K562 (cell line): ENCODE data around the gene ARHGEF6. TPM values are rescaled to one million over a fixed set of nuclear protein-coding genes. Genes with fewer than 3 reads are reported as not detected.

Experiments
- ATAC-seq: fragments of 200-7000 bp; cut with Tn5 transposase; 3 replicates; pipeline ENCODE4 v1.9.1; 2020; ENCODE audit warnings: moderate library complexity
- BruUV-seq: library from RNA; stranded (reverse); fragments of 400-500 nt; replicated peaks from 2 replicates; lab custom pipeline; 2021; lab: Mats Ljungman, UMichigan
- CTCF ChIA-PET: fragments of 300-600 bp; formaldehyde crosslinking; extraction: SDS; loops from one replicate; lab custom pipeline; 2021; ENCODE audit warnings: low intra/inter-chr PET ratio; lab: Yijun Ruan, JAX
- POLR2A ChIA-PET: fragments of 300-600, 350-650 bp; sonication (Branson Sonifier 250); formaldehyde crosslinking; extraction: SDS; loops from one replicate; lab custom pipeline; 2021; ENCODE audit warnings: antibody characterized with exemption, inconsistent platforms; lab: Yijun Ruan, JAX
- DNase-seq, 4 experiments: peaks; one replicate each; pipeline versions ENCODE4 v3.0.0 to v3.0.0-alpha.2; 2011 to 2018; ENCODE audit warnings: low spot score in 3 of 4, mixed read lengths in 3 of 4; ENCODE audit errors: extremely low read depth in 1 of 4
- FAIRE-seq: peaks from 2 replicates; lab custom pipeline; 2011; peaks lifted over from hg19 to GRCh38; lab: Jason Lieb, UNC
- H2AFZ ChIP-seq: 2 replicates; pipeline ENCODE4 v1.6.0; 2011; ENCODE audit warnings: low read depth, low read length, control low read depth, inconsistent platforms
- H3K27ac ChIP-seq: fragments of 200-600 bp; 3 replicates; pipeline ENCODE4 v1.8.0; 2011; ENCODE audit warnings: low read depth, mild to moderate bottlenecking, control low read depth, inconsistent platforms, low read length, moderate library complexity, mixed read lengths; ENCODE audit errors: extremely low read depth
- H3K27me3 ChIP-seq, 2 experiments: fragments of 300-600 bp in 1 of 2; 2 replicates in 1 of 2; 3 replicates in 1 of 2; pipeline versions ENCODE4 v1.6.0 to v1.8.0; 2011; ENCODE audit warnings: inconsistent platforms in 2 of 2, low read length in 2 of 2, mild to moderate bottlenecking in 1 of 2, mixed read lengths in 1 of 2, moderate library complexity in 1 of 2; ENCODE audit not compliant: control insufficient read depth in 2 of 2, insufficient read depth in 2 of 2
- H3K36me3 ChIP-seq: fragments of 300-600 bp; 3 replicates; pipeline ENCODE4 v1.8.0; 2011; ENCODE audit warnings: mild to moderate bottlenecking, low read length, inconsistent platforms; ENCODE audit not compliant: control insufficient read depth, insufficient read depth
- H3K4me1 ChIP-seq, 2 experiments: fragments of 200-600 bp in 1 of 2; replicated peaks in 1 of 2; 2 replicates in 1 of 2; 3 replicates in 1 of 2; pipeline versions ENCODE4 v1.5.1 to v1.8.0; 2011; ENCODE audit warnings: inconsistent platforms in 2 of 2, low read length in 2 of 2, mild to moderate bottlenecking in 1 of 2, mixed read lengths in 1 of 2, moderate library complexity in 1 of 2; ENCODE audit not compliant: control insufficient read depth in 2 of 2, insufficient read depth in 2 of 2
- H3K4me2 ChIP-seq: 2 replicates; pipeline ENCODE4 v1.6.1; 2011; ENCODE audit warnings: low read length, control low read depth, inconsistent platforms, mixed read lengths; ENCODE audit not compliant: insufficient read depth
- H3K4me3 ChIP-seq: fragments of 200-600 bp; sonication (generic), shearing (Covaris generic); 2 replicates; pipeline ENCODE4 v1.5.1; 2016; ENCODE audit warnings: control low read depth, inconsistent platforms
- H3K79me2 ChIP-seq: fragments of 200-600 bp; 3 replicates; pipeline ENCODE4 v1.8.0; 2011; ENCODE audit warnings: low read length, inconsistent platforms; ENCODE audit not compliant: control insufficient read depth, insufficient read depth
- H3K9ac ChIP-seq, 2 experiments: 2 replicates each; pipeline versions ENCODE4 v1.6.0 to v1.6.1; 2011; ENCODE audit warnings: low read depth in 2 of 2, low read length in 2 of 2, control low read depth in 1 of 2, inconsistent platforms in 1 of 2, mild to moderate bottlenecking in 1 of 2, mixed read lengths in 1 of 2; ENCODE audit not compliant: insufficient read depth in 1 of 2
- H3K9me1 ChIP-seq: one replicate; pipeline ENCODE4 v1.6.0; 2011; ENCODE audit warnings: inconsistent platforms, mild to moderate bottlenecking, low read length, moderate library complexity; ENCODE audit not compliant: control insufficient read depth, insufficient read depth
- H3K9me3 ChIP-seq: replicated peaks from 2 replicates; pipeline ENCODE4 v1.5.1; 2011; ENCODE audit warnings: low read depth, low read length, inconsistent platforms; ENCODE audit not compliant: control insufficient read depth, insufficient read depth
- H4K20me1 ChIP-seq: replicated peaks from 2 replicates; pipeline ENCODE4 v1.6.1; 2011; ENCODE audit warnings: low read length, inconsistent platforms, mixed read lengths; ENCODE audit not compliant: control insufficient read depth, insufficient read depth
- ADNP ChIP-seq: fragments of 200-800 bp; sonication (Bioruptor generic); IDR thresholded peaks from 2 replicates; pipeline ENCODE4 v1.6.1; 2016; ENCODE audit warnings: missing genetic modification characterization, missing compliant biosample characterization
- ATF1 ChIP-seq, 2 experiments: fragments of 450-650 bp in 1 of 2; IDR thresholded peaks; 2 replicates each; pipeline ENCODE4 v1.6.1; 2016; ENCODE audit warnings: missing compliant biosample characterization in 1 of 2, missing genetic modification characterization in 1 of 2
- BCOR ChIP-seq: fragments of 450-650 bp; IDR thresholded peaks from 2 replicates; pipeline ENCODE4 v1.6.1; 2016
- CHCHD3 ChIP-seq: fragments of 250-450 bp; sonication (Bioruptor Pico); IDR thresholded peaks from 2 replicates; pipeline ENCODE4 v2.1.2; 2022; ENCODE audit warnings: mild to moderate bottlenecking
- FOXJ2 ChIP-seq: fragments of 200-800 bp; sonication (Bioruptor generic); IDR thresholded peaks from 2 replicates; pipeline ENCODE4 v1.6.1; 2016; ENCODE audit warnings: missing genetic modification characterization, missing compliant biosample characterization
- HDAC2 ChIP-seq: fragments of 450-650 bp; IDR thresholded peaks from 2 replicates; pipeline ENCODE4 v1.6.1; 2016; ENCODE audit warnings: mild to moderate bottlenecking
- NR2F6 ChIP-seq: fragments of 450-650 bp; formaldehyde crosslinking; IDR thresholded peaks from 2 replicates; pipeline ENCODE4 v1.4.0; 2020; ENCODE audit warnings: mild to moderate bottlenecking
- PURB ChIP-seq: sonication (generic); formaldehyde crosslinking; IDR thresholded peaks from 2 replicates; pipeline ENCODE4 v1.9.0; 2021; ENCODE audit warnings: low read depth, mild to moderate bottlenecking, missing genetic modification reagents
- SMAD4 ChIP-seq: fragments of 250-450 bp; sonication (Bioruptor Pico); conservative IDR thresholded peaks from 2 replicates; pipeline ENCODE4 v1.8.0; 2021; ENCODE audit warnings: inconsistent platforms, mild to moderate bottlenecking, moderate library complexity
- TAF9B ChIP-seq: fragments of 450-650 bp; IDR thresholded peaks from 2 replicates; pipeline ENCODE4 v1.6.1; 2018; ENCODE audit warnings: mild to moderate bottlenecking; ENCODE audit not compliant: partially characterized antibody
- TEAD1 ChIP-seq, 2 experiments: fragments of 450-650 bp in 1 of 2; sonication (generic) in 1 of 2; formaldehyde crosslinking; IDR thresholded peaks; 2 replicates each; pipeline versions ENCODE4 v1.4.0 to v1.8.0; 2020 to 2022; ENCODE audit warnings: mild to moderate bottlenecking in 2 of 2, missing genetic modification reagents in 1 of 2
- ZBTB7A ChIP-seq: IDR thresholded peaks from 2 replicates; pipeline ENCODE4 v1.6.1; 2011; ENCODE audit warnings: low read depth, mild to moderate bottlenecking, low read length, moderate library complexity, borderline replicate concordance; ENCODE audit not compliant: control insufficient read depth
- ZKSCAN1 ChIP-seq: fragments of 150-350 bp; IDR thresholded peaks from 2 replicates; pipeline ENCODE4 v1.6.1; 2016; ENCODE audit warnings: low read depth, low read length
- ZNF263 ChIP-seq: sonication (generic); formaldehyde crosslinking; IDR thresholded peaks from 2 replicates; pipeline ENCODE4 v1.8.0; 2022; ENCODE audit warnings: mild to moderate bottlenecking, missing genetic modification reagents, borderline replicate concordance
- WGBS: fragments of 100-300 bp; shearing (Covaris generic); methylation state at CpG from one replicate; pipeline ENCODE4 v1.1.6; 2016; ENCODE audit warnings: low coverage, mixed read lengths; ENCODE audit not compliant: insufficient coverage; ENCODE audit errors: missing lambda C conversion rate; 5-methylcytosine and 5-hydroxymethylcytosine counted together
- in situ Hi-C: fragments of 300-500 bp; cut with MboI; formaldehyde crosslinking; loops from 4 replicates; pipeline ENCODE4 v1.15.0; 2018; ENCODE audit warnings: inconsistent platforms, mixed read lengths
- intact Hi-C: fragments of 100-400 bp; cut with micrococcal nuclease; formaldehyde crosslinking; loops from 2 replicates; pipeline ENCODE4 v1.14.2; 2022
- polyA plus RNA-seq, 8 experiments: library from polyadenylated mRNA; depleted of rRNA in 4 of 8; stranded (reverse) in 5 of 8; unstranded in 3 of 8; fragments of >200 nt; fragmentation: Nextera tagmentation in 2 of 8; fragmentation: Illumina TruSeq in 1 of 8; extraction: Ambion mirVana in 2 of 8; extraction: Trizol in 1 of 8; gene quantifications; 2 replicates each; pipeline versions ENCODE4 v1.2.1 to v1.2.3, GENCODE V29; 2011 to 2014; ENCODE audit warnings: inconsistent platforms in 1 of 8, missing spikeins in 1 of 8
- total RNA-seq, 7 experiments: library from RNA; depleted of rRNA in 6 of 7; stranded (reverse); fragments of >200 nt in 6 of 7; fragmentation: Illumina TruSeq in 2 of 7; extraction: Trizol in 2 of 7; gene quantifications; 2 replicates each; pipeline versions ENCODE4 v1.2.1 to v1.2.3, GENCODE V29; 2011 to 2021; ENCODE audit warnings: low replicate concordance in 1 of 7
- TF ChIP-seq, protein P1 (sequence below): fragments of 250-450 bp; sonication (Bioruptor Pico); IDR thresholded peaks from 2 replicates; pipeline ENCODE4 v1.9.0; 2021; ENCODE audit warnings: mild to moderate bottlenecking, inconsistent platforms
- TF ChIP-seq, protein P2 (sequence below): fragments of 250-450 bp; sonication (Bioruptor Pico); IDR thresholded peaks from 2 replicates; pipeline ENCODE4 v1.5.0; 2021; ENCODE audit warnings: mild to moderate bottlenecking, moderate library complexity

ARHGEF6 gene
- total and polyA plus RNA-seq, 9 of the 15 experiments (the other 6 are each of a cell fraction or from before 2014, with no cell fraction given), result 2.9 to 22.1 (median 13.3) TPM

DNA sequence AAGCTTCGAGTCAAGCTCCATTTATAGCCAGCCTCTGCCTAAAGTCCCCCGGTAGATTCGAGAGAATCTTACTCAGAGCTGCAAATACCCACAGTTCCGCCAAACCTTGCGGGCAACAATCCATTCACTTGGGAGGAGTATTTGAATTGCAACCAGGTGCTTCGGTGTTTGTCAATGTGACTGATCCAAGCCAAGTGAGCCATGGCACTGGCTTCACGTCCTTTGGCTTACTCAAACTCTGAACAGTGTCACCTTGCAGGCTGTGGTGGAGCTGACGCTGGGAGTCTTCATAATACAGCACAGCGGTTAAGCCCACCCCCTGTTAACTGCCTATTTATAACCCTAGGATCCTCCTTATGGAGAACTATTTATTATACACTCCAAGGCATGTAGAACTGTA, 121.6 kb downstream of the ARHGEF6 start (continued):
- TF ChIP-seq TAF9B (no peak), ATF1 (CRISPR knock-in tag; IDR thresholded peaks at IDR 0.05) (no peak), ATF1 (tag; IDR thresholded peaks at IDR 0.05) (no peak), ADNP (tag) (no peak)

DNA sequence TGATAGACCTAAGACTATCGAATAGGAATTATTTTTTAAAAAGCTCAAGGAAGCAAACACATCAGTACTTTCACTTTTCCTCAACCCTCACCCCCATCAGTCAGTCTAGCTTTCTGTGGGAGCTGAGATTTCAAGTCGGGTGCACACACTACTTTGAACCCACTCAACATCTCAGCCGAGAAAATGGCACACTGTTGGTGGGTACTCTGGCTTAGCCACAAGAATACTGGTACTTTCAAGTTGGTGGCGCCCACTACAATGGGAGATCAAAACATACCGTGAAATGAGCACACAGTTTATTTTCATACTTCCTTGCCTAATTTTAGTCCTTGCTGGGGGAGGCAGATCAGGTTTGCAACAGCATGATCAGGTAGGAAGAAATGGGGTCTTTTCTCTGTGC, 122.6 kb downstream of the ARHGEF6 start:
- H3K27ac ChIP-seq, result no peak overlapping the region
- ATAC-seq, result no peak
- H3K4me2 ChIP-seq, result no peak overlapping the region
- H3K9ac ChIP-seq, result no peak overlapping the region
- no peaks in the 10 kb centered on the region for H3K9me3 ChIP-seq
- H3K79me2 ChIP-seq, result no peaks in the 10 kb centered on the region
- CTCF ChIA-PET, result no interaction called here
- no peak for FAIRE-seq
- no peak for DNase-seq
- no TSS peak for BruUV-seq
- intact Hi-C loops, result no loop called here
- H3K4me1 ChIP-seq, result no peaks in the 10 kb centered on the region
- H3K36me3 ChIP-seq, result no peaks in the 10 kb centered on the region
- in situ Hi-C loops, result no loop called here
- H3K4me3 ChIP-seq, result no peak overlapping the region
- no peak overlapping the region for H2AFZ ChIP-seq
- POLR2A ChIA-PET, result no interaction called here
- no peaks in the 10 kb centered on the region for H3K9me1 ChIP-seq
- H3K27me3 ChIP-seq, result peaks cover 10 to 20% of the 10 kb centered on the region in 2 experiments; a peak in 3 of 5 replicates
- no peaks in the 10 kb centered on the region for H4K20me1 ChIP-seq
- 9% methylated on average over 4 of the region's 5 CpGs for WGBS
- no peak for TF ChIP-seq ZKSCAN1
- TF ChIP-seq TEAD1 (CRISPR knock-in tag; IDR thresholded peaks at IDR 0.05), result no peak
- no peak for TF ChIP-seq ZNF263
- no peak for TF ChIP-seq BCOR
- no peak for TF ChIP-seq ZBTB7A
- TF ChIP-seq SMAD4 (CRISPR knock-in tag), result no peak
- no peak for TF ChIP-seq NR2F6 (CRISPR knock-in tag)
- no peak for TF ChIP-seq FOXJ2 (tag)
- no peak for TF ChIP-seq HDAC2
- TF ChIP-seq, protein P1, sequence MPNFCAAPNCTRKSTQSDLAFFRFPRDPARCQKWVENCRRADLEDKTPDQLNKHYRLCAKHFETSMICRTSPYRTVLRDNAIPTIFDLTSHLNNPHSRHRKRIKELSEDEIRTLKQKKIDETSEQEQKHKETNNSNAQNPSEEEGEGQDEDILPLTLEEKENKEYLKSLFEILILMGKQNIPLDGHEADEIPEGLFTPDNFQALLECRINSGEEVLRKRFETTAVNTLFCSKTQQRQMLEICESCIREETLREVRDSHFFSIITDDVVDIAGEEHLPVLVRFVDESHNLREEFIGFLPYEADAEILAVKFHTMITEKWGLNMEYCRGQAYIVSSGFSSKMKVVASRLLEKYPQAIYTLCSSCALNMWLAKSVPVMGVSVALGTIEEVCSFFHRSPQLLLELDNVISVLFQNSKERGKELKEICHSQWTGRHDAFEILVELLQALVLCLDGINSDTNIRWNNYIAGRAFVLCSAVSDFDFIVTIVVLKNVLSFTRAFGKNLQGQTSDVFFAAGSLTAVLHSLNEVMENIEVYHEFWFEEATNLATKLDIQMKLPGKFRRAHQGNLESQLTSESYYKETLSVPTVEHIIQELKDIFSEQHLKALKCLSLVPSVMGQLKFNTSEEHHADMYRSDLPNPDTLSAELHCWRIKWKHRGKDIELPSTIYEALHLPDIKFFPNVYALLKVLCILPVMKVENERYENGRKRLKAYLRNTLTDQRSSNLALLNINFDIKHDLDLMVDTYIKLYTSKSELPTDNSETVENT, result no peak
- no peak for TF ChIP-seq CHCHD3 (CRISPR knock-in tag)
- TF ChIP-seq, protein P2, sequence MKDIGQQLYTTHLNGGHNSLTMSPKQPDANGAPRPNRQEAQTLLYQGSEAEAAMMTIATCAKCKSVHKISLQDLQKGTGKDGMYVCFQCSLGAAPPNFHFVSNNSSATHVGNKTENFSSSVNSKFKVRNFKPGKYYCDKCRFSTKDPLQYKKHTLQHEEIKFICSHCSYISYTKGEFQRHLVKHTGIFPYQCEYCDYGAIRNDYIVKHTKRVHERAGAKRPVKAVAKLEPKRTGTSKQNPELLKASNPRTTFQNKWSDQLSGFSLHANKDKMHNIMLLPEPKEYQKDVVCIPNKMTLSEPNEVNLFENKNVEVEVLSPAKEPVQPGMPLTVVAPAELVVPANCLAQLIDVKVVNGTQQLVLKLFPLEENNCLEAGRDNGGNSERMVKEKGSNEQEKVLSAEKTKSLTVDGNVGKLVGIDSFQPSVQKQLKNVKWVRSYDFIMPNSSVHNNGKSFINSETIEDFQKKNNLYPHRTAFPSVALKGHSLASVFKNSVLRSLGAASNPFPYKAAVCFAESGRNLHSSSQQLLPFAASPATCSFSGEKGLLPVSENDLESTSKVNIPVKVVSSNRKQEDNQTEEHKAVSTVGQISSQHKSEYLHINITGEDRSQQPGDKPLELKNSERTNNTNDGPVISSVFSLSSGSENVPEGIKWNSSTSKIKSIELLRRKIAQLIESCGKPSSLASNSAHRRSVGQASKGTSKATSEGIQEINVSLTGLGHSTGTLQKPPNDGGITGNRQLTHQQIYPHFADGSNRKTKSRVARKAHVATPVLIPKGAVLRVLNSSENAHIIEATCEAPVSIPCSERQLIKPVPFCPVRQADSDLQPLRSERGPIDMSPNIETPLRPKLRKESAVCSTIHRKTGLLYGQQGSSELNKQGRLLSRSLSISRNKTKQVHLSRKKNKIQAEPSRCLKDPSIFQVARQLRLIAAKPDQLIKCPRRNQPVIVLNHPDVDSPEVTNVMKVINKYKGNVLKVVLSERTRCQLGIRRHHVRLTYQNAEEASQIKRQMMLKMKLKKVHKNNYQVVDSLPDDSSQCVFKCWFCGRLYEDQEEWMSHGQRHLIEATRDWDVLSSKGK (CRISPR knock-in tag), result no peak
- no peak for TF ChIP-seq PURB
